Ovary (tissue), 9 donors: Measurements from ENCODE around the gene ZSCAN5A. TPM values are rescaled to one million over a fixed set of nuclear protein-coding genes. Genes with fewer than 3 reads are reported as not detected.
"Not testable (repeated sequence)": the region's sequence is repeated elsewhere in the genome, so short reads cannot be mapped to it uniquely, and the experiment has no call there.

Experiments used
- DNase-seq, 5 donors: peaks; one replicate each; pipeline ENCODE4 v3.0.0-alpha.2; 2019 to 2020
- H3K27ac ChIP-seq, 2 donors: fragments of 200-600 bp; one replicate each; pipeline versions ENCODE4 v1.5.1 to v1.8.0; 2019 to 2022
- H3K27me3 ChIP-seq: fragments of 200-600 bp; one replicate; pipeline ENCODE4 v1.8.0; 2022
- H3K36me3 ChIP-seq: fragments of 200-600 bp; sonication (generic); one replicate; pipeline ENCODE4 v1.5.1; 2019
- H3K4me1 ChIP-seq: one replicate; pipeline ENCODE4 v1.8.1; 2013; ENCODE audit warnings: mild to moderate bottlenecking, moderate library complexity; ENCODE audit not compliant: insufficient read depth
- H3K4me3 ChIP-seq: fragments of 200-600 bp; sonication (generic); one replicate; pipeline ENCODE4 v1.5.1; 2017
- H3K9me3 ChIP-seq, 2 donors: fragments of 200-600 bp in 1 of 2; sonication (generic) in 1 of 2; one replicate each; pipeline versions ENCODE4 v1.5.1 to v1.8.1; 2013 to 2019; ENCODE audit warnings: mild to moderate bottlenecking in 1 of 2, moderate library complexity in 1 of 2
- EP300 ChIP-seq: sonication (generic); formaldehyde crosslinking; IDR thresholded peaks from one replicate; pipeline ENCODE4 v1.6.1; 2017; ENCODE audit warnings: antibody characterized with exemption
- POLR2A ChIP-seq: fragments of 450-650 bp; IDR thresholded peaks from one replicate; pipeline ENCODE4 v1.6.1; 2017; ENCODE audit warnings: antibody characterized with exemption, mild to moderate bottlenecking, moderate library complexity
- WGBS, 3 donors: extraction: QIAGEN DNeasy Blood & Tissue Kit in 1 of 3; methylation state at CpG; one replicate each; pipeline versions ENCODE4 v1.1.5 to v1.1.7; 2013 to 2017; 5-methylcytosine and 5-hydroxymethylcytosine counted together
- intact Hi-C, 4 donors: fragments of 100-400 bp; cut with DNase I; formaldehyde crosslinking; loops; one replicate each; pipeline versions ENCODE4 v1.11.0 to v1.15.1; 2022 to 2023
- polyA plus RNA-seq, 2 donors: library from polyadenylated mRNA; stranded (reverse); fragments of 200-250 nt in 1 of 2; fragments of 350-450 nt in 1 of 2; fragmentation: Illumina TruSeq in 1 of 2; extraction: RNeasy Lipid Tissue Mini Kit (QIAGEN cat#74804) in 1 of 2; gene quantifications; one replicate each; pipeline ENCODE4 v1.2.3, GENCODE V29; 2013 to 2014
- total RNA-seq, 7 donors: library from RNA; depleted of rRNA in 2 of 7; stranded (reverse); fragments of >200 nt in 2 of 7; fragmentation: NEBNext Ultra II Directional in 3 of 7; extraction: Animal tissue kit (Norgen Biotek cat#: 25700) in 3 of 7; gene quantifications; one replicate each; pipeline versions ENCODE4 v1.1.0 to v1.2.4, GENCODE V29; 2016 to 2023
- TF ChIP-seq, protein P1 (sequence below), 3 donors: fragments of 450-650 bp in 2 of 3; fragments of 200-600 bp in 1 of 3; IDR thresholded peaks; one replicate each; pipeline versions ENCODE4 v1.5.1 to v1.8.0; 2016 to 2022; ENCODE audit warnings: antibody characterized with exemption in 3 of 3, mild to moderate bottlenecking in 1 of 3
- donor health status: DM: no; HTN: no; CAD: no; lungs with moderate emphysema.
- donor health status: DM: no; HTN: no; CAD: no.
- donor health status: Bipolar disorder and iron deficiency.
- donor health status: DM: yes; HTN: yes; CAD: no.
- donor health status: DM: no; HTN: no; CAD: no.
- donor health status: DM: yes; HTN: yes; CAD: no.

The ZSCAN5A gene
- total and polyA plus RNA-seq, 9 donors = 4.6 to 25.7 (median 11.5) TPM

DNA sequence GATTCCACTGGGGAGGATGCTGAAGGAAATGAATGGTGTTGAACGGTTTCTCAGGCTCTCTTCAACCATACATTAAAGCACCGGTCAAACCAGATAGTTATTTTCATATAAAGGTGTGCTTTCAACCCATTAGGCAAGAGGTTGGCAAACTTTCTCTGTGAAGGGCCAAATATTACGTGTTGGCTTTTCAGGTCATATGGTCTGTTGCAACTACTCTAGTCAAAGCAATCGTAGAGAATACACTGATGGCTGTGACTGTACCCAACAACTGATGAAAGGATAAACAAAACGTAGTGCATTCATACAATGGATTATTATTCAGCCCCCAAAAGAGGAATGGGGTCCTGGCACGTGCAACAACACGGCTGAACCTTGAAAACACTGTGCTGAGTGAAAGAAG lies 5.8 kb downstream of the ZSCAN5A start:
- 93 to 95% (median 93%) methylated on average over 7 of the region's 7 CpGs for WGBS, 3 donors
- Histone ChIP-seq H3K4me1 (peaks cover 1% of the 10 kb centered on the region), H3K36me3 (no peaks in the 10 kb centered on the region), H3K27ac (no peak overlapping the region), H3K9me3 (no peaks in the 10 kb centered on the region), H3K27me3 (no peaks in the 10 kb centered on the region), H3K4me3 (no peak overlapping the region)
- TF ChIP-seq, protein P1, sequence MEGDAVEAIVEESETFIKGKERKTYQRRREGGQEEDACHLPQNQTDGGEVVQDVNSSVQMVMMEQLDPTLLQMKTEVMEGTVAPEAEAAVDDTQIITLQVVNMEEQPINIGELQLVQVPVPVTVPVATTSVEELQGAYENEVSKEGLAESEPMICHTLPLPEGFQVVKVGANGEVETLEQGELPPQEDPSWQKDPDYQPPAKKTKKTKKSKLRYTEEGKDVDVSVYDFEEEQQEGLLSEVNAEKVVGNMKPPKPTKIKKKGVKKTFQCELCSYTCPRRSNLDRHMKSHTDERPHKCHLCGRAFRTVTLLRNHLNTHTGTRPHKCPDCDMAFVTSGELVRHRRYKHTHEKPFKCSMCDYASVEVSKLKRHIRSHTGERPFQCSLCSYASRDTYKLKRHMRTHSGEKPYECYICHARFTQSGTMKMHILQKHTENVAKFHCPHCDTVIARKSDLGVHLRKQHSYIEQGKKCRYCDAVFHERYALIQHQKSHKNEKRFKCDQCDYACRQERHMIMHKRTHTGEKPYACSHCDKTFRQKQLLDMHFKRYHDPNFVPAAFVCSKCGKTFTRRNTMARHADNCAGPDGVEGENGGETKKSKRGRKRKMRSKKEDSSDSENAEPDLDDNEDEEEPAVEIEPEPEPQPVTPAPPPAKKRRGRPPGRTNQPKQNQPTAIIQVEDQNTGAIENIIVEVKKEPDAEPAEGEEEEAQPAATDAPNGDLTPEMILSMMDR (IDR thresholded peaks at IDR 0.05) = no peak
- TF ChIP-seq POLR2A (no peak), EP300 (no peak)
- no peak for DNase-seq
- intact Hi-C loops = loop anchor here in 1 of 4 donors (10.0 kb wide), 1 partner anchor 164 kb away; the partner anchor contains the start of gene ZNF444

DNA sequence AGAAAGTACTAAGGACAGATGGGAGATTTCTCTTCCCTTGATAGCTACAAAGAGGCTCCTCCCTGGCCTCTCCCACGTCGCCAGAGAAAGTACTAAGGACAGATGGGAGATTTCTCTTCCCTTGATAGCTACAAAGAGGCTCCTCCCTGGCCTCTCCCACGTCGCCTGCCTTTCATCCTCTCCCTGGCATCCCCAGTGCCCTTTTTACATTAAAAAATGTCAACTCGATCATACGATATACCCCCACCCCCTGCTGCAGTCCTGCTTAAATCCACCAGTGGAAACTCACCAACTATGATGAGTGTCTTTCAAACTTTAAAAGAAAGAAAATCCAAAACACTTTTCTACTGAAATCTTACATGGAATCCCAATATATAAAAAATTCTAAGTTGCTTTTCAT lies 7.6 kb downstream of the ZSCAN5A start:
- H3K27me3 ChIP-seq, H3K4me3 ChIP-seq, H3K9me3 ChIP-seq, H3K36me3 ChIP-seq, H3K4me1 ChIP-seq: not testable (repeated sequence)
- WGBS, 3 donors = 9 to 10% (median 9%) methylated on average over 6 of the region's 6 CpGs
- intact Hi-C loops = loop anchor here in 2 of 4 donors (1.0 to 10.0 kb wide), 2 partner anchors 31 to 162 kb away; partner anchors contain the start of gene ZNF444 (in 1 of the 2)
- H3K27ac ChIP-seq = peak overlapping the region in 1 of 2 donors; percentile 73
- peak in 2 of 5 donors; percentile 33 to 43 for DNase-seq

DNA sequence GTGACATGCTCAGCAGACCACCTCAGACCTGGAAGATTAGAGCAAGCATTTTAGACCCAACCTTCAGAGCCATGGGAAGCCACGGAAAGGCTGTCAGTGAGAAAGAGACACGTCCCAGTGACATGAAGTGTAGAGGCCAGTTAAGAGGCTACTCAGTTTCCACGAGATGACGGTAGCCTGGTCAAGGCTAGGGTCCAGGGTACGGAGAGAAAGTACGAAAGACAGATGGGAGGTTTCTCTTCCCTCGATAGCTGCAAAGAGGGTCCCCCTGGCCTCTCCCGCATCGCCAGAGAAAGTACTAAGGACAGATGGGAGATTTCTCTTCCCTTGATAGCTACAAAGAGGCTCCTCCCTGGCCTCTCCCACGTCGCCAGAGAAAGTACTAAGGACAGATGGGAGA lies 8.6 kb downstream of the ZSCAN5A start:
- Histone ChIP-seq H3K27ac (peak overlapping the region; percentile 33 to 71), H3K27me3 (no peaks in the 10 kb centered on the region), H3K9me3 (no peaks in the 10 kb centered on the region), H3K4me3 (no peak overlapping the region), H3K4me1 (no peaks in the 10 kb centered on the region), H3K36me3 (no peaks in the 10 kb centered on the region)
- peak in 3 of 5 donors; percentile 27 to 39 (median 36) for DNase-seq
- 8 to 20% (median 12%) methylated on average over 9 to 11 of the region's 11 CpGs for WGBS, 3 donors
- intact Hi-C loops = loop anchor here in 1 of 4 donors (10.0 kb wide), 1 partner anchor 161 kb away; the partner anchor contains the start of gene ZNF444
- TF ChIP-seq, protein P1 (IDR thresholded peaks at IDR 0.05) = no peak
- TF ChIP-seq POLR2A (no peak), EP300 (no peak)

DNA sequence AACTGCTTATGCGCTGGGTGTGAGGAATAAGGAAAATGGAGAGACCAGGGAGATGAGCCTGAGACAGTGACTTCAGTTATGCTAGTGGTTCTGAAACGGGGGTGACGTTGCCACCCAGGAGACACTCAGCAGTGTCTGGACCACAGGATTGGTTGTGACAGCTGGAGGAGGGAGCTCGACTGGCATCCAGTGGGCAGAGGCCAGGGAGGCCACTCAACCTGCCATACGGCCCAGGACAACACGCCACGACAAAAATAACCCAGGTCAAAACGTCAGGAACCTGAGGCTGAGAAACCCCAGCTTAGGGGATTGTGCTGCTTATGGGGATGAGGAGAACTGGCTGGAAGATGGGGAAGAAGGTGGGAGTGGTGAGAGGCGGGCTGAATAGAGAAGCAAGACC lies 10.4 kb downstream of the ZSCAN5A start:
- Histone ChIP-seq H3K36me3 (no peaks in the 10 kb centered on the region), H3K9me3 (no peaks in the 10 kb centered on the region), H3K4me3 (no peak overlapping the region), H3K4me1 (no peaks in the 10 kb centered on the region), H3K27ac (no peak overlapping the region), H3K27me3 (no peaks in the 10 kb centered on the region)
- DNase-seq = no peak
- intact Hi-C loops = loop anchor here in 1 of 4 donors (10.0 kb wide), 1 partner anchor 159 kb away; the partner anchor contains the start of gene ZNF444
- 90 to 93% (median 91%) methylated on average over 9 of the region's 9 CpGs for WGBS, 3 donors
- TF ChIP-seq EP300 (no peak), POLR2A (no peak)
- TF ChIP-seq, protein P1 (IDR thresholded peaks at IDR 0.05) = no peak

DNA sequence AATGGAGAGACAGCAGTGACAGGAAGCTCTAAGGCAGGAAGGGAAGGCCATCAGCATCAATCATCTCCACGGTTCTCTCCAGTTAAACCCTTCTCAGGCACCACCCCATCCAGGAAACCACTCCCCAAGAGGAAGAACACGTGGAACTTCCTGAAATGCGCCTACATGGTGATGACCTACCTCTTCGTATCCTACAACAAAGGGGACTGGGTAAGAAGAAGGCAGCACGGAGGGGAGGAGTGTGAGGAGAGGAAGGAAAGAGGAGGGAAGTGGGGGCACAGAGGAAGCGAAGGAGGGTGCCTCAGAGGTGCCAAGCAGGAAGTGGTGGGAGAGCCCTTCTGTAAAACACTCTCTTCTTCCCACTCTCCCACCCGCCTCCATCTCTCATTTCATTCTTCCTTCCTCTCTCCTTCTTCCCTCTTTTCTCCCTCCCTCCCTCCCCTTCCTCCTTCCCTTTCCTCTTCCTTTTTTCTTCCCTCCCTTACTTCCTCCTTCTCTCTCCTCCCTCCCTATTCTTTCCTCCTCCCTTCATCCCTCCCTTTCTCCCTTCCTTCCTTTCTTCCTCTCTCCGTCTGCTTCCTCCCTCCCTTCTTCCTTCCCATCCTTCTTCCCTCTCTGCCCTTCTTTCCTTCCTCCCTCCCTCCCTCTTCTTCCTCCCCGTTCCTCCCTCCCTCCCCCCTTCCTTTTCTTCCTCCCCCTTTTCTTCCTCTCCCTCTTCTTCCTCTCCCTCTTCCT lies 12.6 kb downstream of the ZSCAN5A start:
- intact Hi-C loops = loop anchor here in 1 of 4 donors (10.0 kb wide), 1 partner anchor 157 kb away; the partner anchor contains the start of gene ZNF444
- Histone ChIP-seq H3K4me1 (no peaks in the 10 kb centered on the region), H3K36me3 (no peaks in the 10 kb centered on the region), H3K27me3 (no peaks in the 10 kb centered on the region), H3K9me3 (no peaks in the 10 kb centered on the region), H3K27ac (no peak overlapping the region), H3K4me3 (no peak overlapping the region)
- TF ChIP-seq POLR2A (no peak), EP300 (no peak)
- TF ChIP-seq, protein P1 (IDR thresholded peaks at IDR 0.05) = no peak
- WGBS, 3 donors = 77 to 84% (median 79%) methylated on average over 9 of the region's 9 CpGs
- no peak for DNase-seq
